ENCODE measurements around the gene RNASEH1. TPM values are rescaled to one million over a fixed set of nuclear protein-coding genes. Genes with fewer than 3 reads are reported as not detected.

Gene RNASEH1
- total and polyA plus RNA-seq, 2 of the 13 experiments (the other 11 are each of a cell fraction or from before 2014, with no cell fraction given): 14.5 to 57.4 TPM

DNA sequence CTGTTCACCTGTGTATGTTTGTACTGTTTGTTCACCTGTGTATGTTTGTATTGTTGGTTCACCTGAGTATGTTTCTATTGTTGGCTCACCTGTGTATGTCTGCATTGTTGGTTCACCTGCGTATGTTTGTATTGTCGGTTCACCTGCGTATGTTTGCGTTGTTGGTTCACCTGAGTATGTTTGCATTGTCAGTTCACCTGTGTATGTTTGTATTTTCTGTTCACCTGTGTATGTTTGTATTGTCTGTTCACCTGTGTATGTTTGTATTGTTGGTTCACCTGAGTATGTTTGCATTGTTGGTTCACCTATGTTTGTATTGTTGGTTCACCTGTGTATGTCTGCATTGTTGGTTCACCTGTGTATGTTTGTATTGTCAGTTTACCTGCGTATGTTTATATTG is 53.4 kb downstream of the RNASEH1 start (continued):
- no peak for TF ChIP-seq ZFP90 (CRISPR knock-in tag; IDR thresholded peaks at IDR 0.05; ENCODE audit: borderline replicate concordance)
- TF ChIP-seq IKZF4 (CRISPR knock-in tag; IDR thresholded peaks at IDR 0.05; ENCODE audit: borderline replicate concordance, low read depth, not compliant biosample characterization): no peak
- TF ChIP-seq ZUFSP (CRISPR knock-in tag; IDR thresholded peaks at IDR 0.05; ENCODE audit: borderline replicate concordance): no peak
- TF ChIP-seq SIN3A (IDR thresholded peaks at IDR 0.05; ENCODE audit: borderline replicate concordance, low read depth, low read length): no peak

GRCh38 chr2:3503483-3503882 is 54.6 kb downstream of the RNASEH1 start:
- BruUV-seq (replicated peaks): no TSS peak
- ChIA-PET CTCF (ENCODE audit: low intra/inter-chr PET ratio, low total read pairs) (no interaction called here), POLR2A (no interaction called here)
- no peak for FAIRE-seq
- peaks cover 24 to 77% of the 10 kb centered on the region in 2 experiments; a peak in 4 of 5 replicates for H3K36me3 ChIP-seq (replicated peaks in 1 of 2; ENCODE audit: control insufficient read depth in 1 of 2, insufficient read depth in 2 of 2, low read length in 2 of 2)
- no peak for ATAC-seq
- peaks cover 12% of the 10 kb centered on the region for H3K4me1 ChIP-seq (ENCODE audit: insufficient read depth, low read length)
- no peaks in the 10 kb centered on the region for H3K9me3 ChIP-seq (ENCODE audit: low read length)
- intact Hi-C loops (cut with micrococcal nuclease; ENCODE audit: unreplicated experiment): no loop called here
- H3K9ac ChIP-seq (ENCODE audit: insufficient read depth, low read depth, low read length): no peak overlapping the region
- in situ Hi-C loops (cut with HindIII; ENCODE audit: extremely low pct_ligation_motif_present, low pct_unique_long_range_greater_than_20kb): no loop called here
- H3K4me2 ChIP-seq (ENCODE audit: low read depth, low read length): no peak overlapping the region
- 96% methylated on average over 13 of the region's 13 CpGs for WGBS (ENCODE audit: low lambda C conversion rate)
- no peaks in the 10 kb centered on the region for H3K27me3 ChIP-seq (ENCODE audit: control insufficient read depth in 1 of 2, insufficient read depth in 2 of 2, low read length in 2 of 2)
- no peak overlapping the region for H3K4me3 ChIP-seq (replicated peaks in 1 of 3; ENCODE audit: insufficient read depth in 1 of 3, low read depth in 2 of 3, low read length in 3 of 3)
- H2AFZ ChIP-seq (ENCODE audit: low read length): no peak overlapping the region
- H3K79me2 ChIP-seq (ENCODE audit: insufficient read depth, low read length): peaks cover 22% of the 10 kb centered on the region
- no peak for DNase-seq (ENCODE audit: low spot score)
- no peaks in the 10 kb centered on the region for H4K20me1 ChIP-seq (ENCODE audit: insufficient read depth, low read length)
- no peak overlapping the region for H3K27ac ChIP-seq (ENCODE audit: extremely low read length, insufficient read depth, low read length)
- TF ChIP-seq ATAD3A (CRISPR knock-in tag; IDR thresholded peaks at IDR 0.05) (no peak), KMT2A (CRISPR knock-in tag; IDR thresholded peaks at IDR 0.05) (no peak), SUZ12 (IDR thresholded peaks at IDR 0.05; ENCODE audit: low read depth, low read length) (no peak), ZNF746 (CRISPR knock-in tag; IDR thresholded peaks at IDR 0.05) (no peak), SMAD9 (CRISPR knock-in tag; IDR thresholded peaks at IDR 0.05) (no peak), MBNL3 (CRISPR knock-in tag; conservative IDR thresholded peaks at IDR 0.05) (no peak), TBX3 (IDR thresholded peaks at IDR 0.05; ENCODE audit: borderline replicate concordance) (no peak), RAD21 (CRISPR knock-in tag; IDR thresholded peaks at IDR 0.05) (no peak), ZNF264 (CRISPR knock-in tag; IDR thresholded peaks at IDR 0.05) (no peak), PHF20 (CRISPR knock-in tag; IDR thresholded peaks at IDR 0.05) (no peak), RAD51 (IDR thresholded peaks at IDR 0.05; ENCODE audit: borderline replicate concordance) (no peak), KMT2B (CRISPR knock-in tag; IDR thresholded peaks at IDR 0.05) (no peak), SKIL (CRISPR knock-in tag; IDR thresholded peaks at IDR 0.05; ENCODE audit: borderline replicate concordance) (no peak), KLF11 (CRISPR knock-in tag; IDR thresholded peaks at IDR 0.05) (no peak), ZBTB25 (CRISPR knock-in tag; IDR thresholded peaks at IDR 0.05) (no peak), ZFP37 (CRISPR knock-in tag; IDR thresholded peaks at IDR 0.05; ENCODE audit: borderline replicate concordance) (no peak), MTF2 (CRISPR knock-in tag; IDR thresholded peaks at IDR 0.05; ENCODE audit: borderline replicate concordance) (no peak), ZNF260 (CRISPR knock-in tag; IDR thresholded peaks at IDR 0.05; ENCODE audit: borderline replicate concordance, low read depth) (no peak)

Data from HepG2 (cell line).